Smooth muscle cell (in vitro differentiated cells): Measurements from ENCODE around the gene CASR. TPM values are rescaled to one million over a fixed set of nuclear protein-coding genes. Genes with fewer than 3 reads are reported as not detected.

Source experiments
- DNase-seq: peaks from one replicate; lab custom pipeline; 2025; ENCODE audit not compliant: unreplicated experiment; lab: John Stamatoyannopoulos, UW
- H2AFZ ChIP-seq: fragments of 200-600 bp; sonication (generic); 2 replicates; pipeline ENCODE4 v1.6.0; 2016; ENCODE audit warnings: antibody characterized with exemption, low read depth, mild to moderate bottlenecking
- H3F3A ChIP-seq: fragments of 200-600 bp; sonication (generic); 2 replicates; pipeline ENCODE4 v1.6.0; 2017; ENCODE audit warnings: antibody characterized with exemption, low read depth
- H3K27ac ChIP-seq: fragments of 200-600 bp; sonication (generic); 2 replicates; pipeline ENCODE4 v1.5.1; 2016; ENCODE audit warnings: low read depth, mild to moderate bottlenecking
- H3K27me3 ChIP-seq: fragments of 200-600 bp; sonication (generic); 2 replicates; pipeline ENCODE4 v1.6.1; 2016; ENCODE audit warnings: low read depth, mild to moderate bottlenecking
- H3K36me3 ChIP-seq: fragments of 200-600 bp; sonication (generic); 2 replicates; pipeline ENCODE4 v1.5.1; 2016; ENCODE audit warnings: low read depth
- H3K4me1 ChIP-seq: fragments of 200-600 bp; sonication (generic); 2 replicates; pipeline ENCODE4 v1.5.1; 2016; ENCODE audit warnings: low read depth
- H3K4me2 ChIP-seq: fragments of 200-600 bp; sonication (generic); 2 replicates; pipeline ENCODE4 v1.6.0; 2016; ENCODE audit warnings: mild to moderate bottlenecking
- H3K4me3 ChIP-seq: fragments of 200-600 bp; sonication (generic); 2 replicates; pipeline ENCODE4 v1.5.1; 2016; ENCODE audit warnings: mild to moderate bottlenecking
- H3K79me2 ChIP-seq: fragments of 200-600 bp; sonication (generic); 2 replicates; pipeline ENCODE4 v1.6.0; 2016; ENCODE audit warnings: low read depth, mild to moderate bottlenecking
- H3K9ac ChIP-seq: fragments of 200-600 bp; sonication (generic); 2 replicates; pipeline ENCODE4 v1.6.0; 2016; ENCODE audit warnings: low read depth
- H3K9me3 ChIP-seq: fragments of 200-600 bp; sonication (generic); replicated peaks from 2 replicates; pipeline ENCODE4 v1.5.1; 2016; ENCODE audit warnings: low read depth
- H4K20me1 ChIP-seq: fragments of 200-600 bp; sonication (generic); 2 replicates; pipeline ENCODE4 v1.6.0; 2016; ENCODE audit warnings: low read depth
- CTCF ChIP-seq: fragments of 200-600 bp; sonication (generic); IDR thresholded peaks from 2 replicates; pipeline ENCODE4 v1.5.1; 2017; ENCODE audit warnings: borderline replicate concordance, mild to moderate bottlenecking, antibody characterized with exemption; ENCODE audit not compliant: insufficient read depth, poor library complexity, severe bottlenecking
- WGBS: methylation state at CpG from one replicate; pipeline ENCODE4 v1.1.7; 2016; ENCODE audit warnings: low lambda C conversion rate; 5-methylcytosine and 5-hydroxymethylcytosine counted together
- polyA plus RNA-seq: library from polyadenylated mRNA; unstranded; fragments of >200 nt; fragmentation: Nextera tagmentation; extraction: Ambion mirVana; gene quantifications from 2 replicates; pipeline ENCODE4 v1.2.1, GENCODE V29; 2016
- total RNA-seq: library from RNA; depleted of rRNA; stranded (reverse); fragments of >200 nt; gene quantifications from 2 replicates; pipeline ENCODE4 v1.2.3, GENCODE V29; 2014

Gene CASR
- total and polyA plus RNA-seq, 2 experiments from 2014 or later, result not detected

GRCh38 chr3:122283796-122284445, 100.5 kb downstream of the CASR start:
- Histone ChIP-seq H3K4me1 (no peaks in the 10 kb centered on the region), H4K20me1 (no peaks in the 10 kb centered on the region), H3K9me3 (no peaks in the 10 kb centered on the region), H3F3A (no peaks in the 10 kb centered on the region), H3K27ac (no peak overlapping the region), H3K79me2 (no peaks in the 10 kb centered on the region), H3K4me2 (no peak overlapping the region), H3K9ac (no peak overlapping the region), H3K36me3 (no peaks in the 10 kb centered on the region), H3K4me3 (no peak overlapping the region), H2AFZ (no peak overlapping the region), H3K27me3 (peaks cover 14% of the 10 kb centered on the region)
- 94% methylated on average over 21 of the region's 22 CpGs for WGBS
- TF ChIP-seq CTCF, result no peak
- DNase-seq, result no peak

GRCh38 chr3:122284486-122284885, 101.0 kb downstream of the CASR start:
- Histone ChIP-seq H3K9me3 (no peaks in the 10 kb centered on the region), H3K36me3 (no peaks in the 10 kb centered on the region), H3F3A (no peaks in the 10 kb centered on the region), H3K4me3 (no peak overlapping the region), H3K4me1 (no peaks in the 10 kb centered on the region), H3K27me3 (peaks cover 8% of the 10 kb centered on the region), H3K9ac (no peak overlapping the region), H2AFZ (no peak overlapping the region), H3K4me2 (no peak overlapping the region), H3K27ac (no peak overlapping the region), H4K20me1 (no peaks in the 10 kb centered on the region), H3K79me2 (no peaks in the 10 kb centered on the region)
- no peak for TF ChIP-seq CTCF
- no peak for DNase-seq
- WGBS, result 88% methylated on average over 20 of the region's 20 CpGs

- Histone ChIP-seq H2AFZ (no peak overlapping the region), H3K79me2 (no peaks in the 10 kb centered on the region), H3K27me3 (peaks cover 4% of the 10 kb centered on the region), H3K9me3 (no peaks in the 10 kb centered on the region), H3K4me1 (no peaks in the 10 kb centered on the region), H3F3A (no peaks in the 10 kb centered on the region), H3K4me3 (no peak overlapping the region), H4K20me1 (no peaks in the 10 kb centered on the region), H3K27ac (no peak overlapping the region), H3K9ac (no peak overlapping the region), H3K4me2 (no peak overlapping the region), H3K36me3 (no peaks in the 10 kb centered on the region)
- WGBS, result 81% methylated on average over 6 of the region's 6 CpGs
- TF ChIP-seq CTCF, result no peak
- DNase-seq, result no peak
Observed at GRCh38 chr3:122294359-122294758, 110.9 kb downstream of the CASR start.

- Histone ChIP-seq H3K36me3 (no peaks in the 10 kb centered on the region), H3K4me3 (no peak overlapping the region), H3K27ac (no peak overlapping the region), H3K4me2 (no peak overlapping the region), H3K9me3 (no peaks in the 10 kb centered on the region), H2AFZ (no peak overlapping the region), H3K79me2 (no peaks in the 10 kb centered on the region), H4K20me1 (no peaks in the 10 kb centered on the region), H3K4me1 (no peaks in the 10 kb centered on the region), H3K9ac (no peak overlapping the region), H3K27me3 (peaks cover 4% of the 10 kb centered on the region), H3F3A (no peaks in the 10 kb centered on the region)
- DNase-seq, result no peak
- no peak for TF ChIP-seq CTCF
- 84% methylated on average over 5 of the region's 5 CpGs for WGBS
Observed at GRCh38 chr3:122295266-122296062, 112.0 kb downstream of the CASR start.
